Astrocyte (in vitro differentiated cells and primary cell): ENCODE results near the gene S100PBP. TPM values are rescaled to one million over a fixed set of nuclear protein-coding genes. Genes with fewer than 3 reads are reported as not detected.

Source experiments
- DNase-seq: peaks from one replicate; pipeline ENCODE4 v3.0.0-alpha.2; 2010; ENCODE audit warnings: low read depth
- FAIRE-seq: peaks from 2 replicates; lab custom pipeline; 2011; peaks lifted over from hg19 to GRCh38; lab: Jason Lieb, UNC
- H2AFZ ChIP-seq: 2 replicates; pipeline ENCODE4 v1.6.0; 2012; ENCODE audit warnings: low read depth, low read length, inconsistent platforms
- H3K27ac ChIP-seq: 2 replicates; pipeline ENCODE4 v1.5.1; 2011; ENCODE audit warnings: low read depth, low read length, inconsistent platforms
- H3K27me3 ChIP-seq: 2 replicates; pipeline ENCODE4 v1.6.0; 2011; ENCODE audit warnings: low read length, inconsistent platforms; ENCODE audit not compliant: insufficient read depth
- H3K36me3 ChIP-seq: 2 replicates; pipeline ENCODE4 v1.5.1; 2011; ENCODE audit warnings: low read length, inconsistent platforms; ENCODE audit not compliant: insufficient read depth
- H3K4me1 ChIP-seq: 2 replicates; pipeline ENCODE4 v1.5.1; 2011; ENCODE audit warnings: low read length, inconsistent platforms; ENCODE audit not compliant: insufficient read depth
- H3K4me2 ChIP-seq: 2 replicates; pipeline ENCODE4 v1.6.0; 2012; ENCODE audit warnings: low read length, inconsistent platforms
- H3K4me3 ChIP-seq: 2 replicates; pipeline ENCODE4 v1.5.1; 2011; ENCODE audit warnings: low read depth, mild to moderate bottlenecking, low read length, inconsistent platforms; ENCODE audit not compliant: insufficient read depth
- H3K79me2 ChIP-seq: 2 replicates; pipeline ENCODE4 v1.6.0; 2012; ENCODE audit warnings: mild to moderate bottlenecking, low read length, inconsistent platforms; ENCODE audit not compliant: insufficient read depth
- H3K9ac ChIP-seq: 2 replicates; pipeline ENCODE4 v1.6.0; 2012; ENCODE audit warnings: mild to moderate bottlenecking, low read length, inconsistent platforms
- H3K9me3 ChIP-seq: 2 replicates; pipeline ENCODE4 v1.5.1; 2012; ENCODE audit warnings: low read depth, mild to moderate bottlenecking, low read length, inconsistent platforms; ENCODE audit not compliant: insufficient read depth
- H4K20me1 ChIP-seq: 2 replicates; pipeline ENCODE4 v1.6.0; 2012; ENCODE audit warnings: low read length, inconsistent platforms; ENCODE audit not compliant: insufficient read depth
- H3K27ac Mint-ChIP-seq: one replicate; pipeline ENCODE4 v1.8.0; 2021; ENCODE audit warnings: mild to moderate bottlenecking, mixed read lengths; ENCODE audit not compliant: unreplicated experiment
- H3K27me3 Mint-ChIP-seq: one replicate; pipeline ENCODE4 v1.8.0; 2021; ENCODE audit warnings: low read depth, mixed read lengths; ENCODE audit not compliant: unreplicated experiment
- H3K36me3 Mint-ChIP-seq: one replicate; pipeline ENCODE4 v1.8.0; 2021; ENCODE audit warnings: low read depth, mixed read lengths; ENCODE audit not compliant: unreplicated experiment
- H3K4me1 Mint-ChIP-seq: one replicate; pipeline ENCODE4 v1.8.0; 2021; ENCODE audit warnings: low read depth, mixed read lengths; ENCODE audit not compliant: unreplicated experiment
- H3K4me3 Mint-ChIP-seq: one replicate; pipeline ENCODE4 v1.8.0; 2021; ENCODE audit warnings: mild to moderate bottlenecking, moderate library complexity, mixed read lengths; ENCODE audit not compliant: unreplicated experiment
- H3K9me3 Mint-ChIP-seq: one replicate; pipeline ENCODE4 v1.8.0; 2021; ENCODE audit warnings: mild to moderate bottlenecking, mixed read lengths; ENCODE audit not compliant: unreplicated experiment
- CTCF ChIP-seq: IDR thresholded peaks from 2 replicates; pipeline ENCODE4 v1.5.1; 2011; ENCODE audit warnings: low read depth, mild to moderate bottlenecking, inconsistent platforms, low read length, moderate library complexity; ENCODE audit not compliant: insufficient read depth
- EZH2 ChIP-seq: IDR thresholded peaks from 2 replicates; pipeline ENCODE4 v1.6.1; 2012; ENCODE audit warnings: mild to moderate bottlenecking, low read length, inconsistent platforms; ENCODE audit not compliant: insufficient read depth
- total RNA-seq: library from RNA; stranded (reverse); gene quantifications from 2 replicates; pipeline ENCODE4 v1.2.1, GENCODE V29; 2021

Gene S100PBP
- total RNA-seq, 1 donor from 2014 or later = 40.3 TPM

GRCh38 chr1:32775640-32776337 is 41.7 kb upstream of the S100PBP start:
- H3K27me3 ChIP-seq = no peaks in the 10 kb centered on the region
- peak overlapping the region; percentile 34 for H3K4me3 Mint-ChIP-seq
- H3K4me1 Mint-ChIP-seq = peaks cover 28% of the 10 kb centered on the region
- peak overlapping the region; percentile 37 for H3K4me2 ChIP-seq
- H4K20me1 ChIP-seq = peaks cover 25% of the 10 kb centered on the region
- H3K79me2 ChIP-seq = no peaks in the 10 kb centered on the region
- H3K4me1 ChIP-seq = peaks cover 14% of the 10 kb centered on the region
- FAIRE-seq (no peak), DNase-seq (peak; percentile 80)
- no peaks in the 10 kb centered on the region for H3K9me3 Mint-ChIP-seq
- peaks cover 41% of the 10 kb centered on the region for H3K36me3 ChIP-seq
- H3K9me3 ChIP-seq = no peaks in the 10 kb centered on the region
- H2AFZ ChIP-seq = no peak overlapping the region
- no peaks in the 10 kb centered on the region for H3K27me3 Mint-ChIP-seq
- H3K9ac ChIP-seq = peak overlapping the region; percentile 2
- peak overlapping the region; percentile 46 for H3K27ac ChIP-seq
- no peak overlapping the region for H3K4me3 ChIP-seq
- peak overlapping the region; percentile 85 for H3K27ac Mint-ChIP-seq
- H3K36me3 Mint-ChIP-seq = peaks cover 30% of the 10 kb centered on the region
- TF ChIP-seq EZH2 (no peak), CTCF (no peak)

DNA sequence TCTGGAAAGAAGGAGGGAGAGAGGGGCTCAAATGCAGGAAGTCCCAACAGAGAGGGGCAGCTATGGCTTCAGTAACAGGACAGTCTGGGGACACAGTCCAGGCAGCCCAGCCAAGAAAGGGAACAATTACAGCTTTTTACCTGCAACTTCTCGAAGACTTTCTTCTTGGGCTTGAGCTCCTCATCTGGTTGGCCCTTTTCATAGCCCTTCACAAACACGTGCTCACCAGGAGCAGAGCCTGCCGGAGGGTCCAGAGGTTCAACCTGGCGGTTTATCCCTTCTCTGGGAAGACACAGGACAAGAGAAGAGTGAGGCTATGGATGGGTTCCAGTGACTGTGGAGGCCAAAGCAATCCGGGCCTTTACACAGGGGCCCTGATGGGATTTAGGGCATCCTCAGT is 38.2 kb upstream of the S100PBP start:
- H3K4me2 ChIP-seq = no peak overlapping the region
- no peaks in the 10 kb centered on the region for H3K79me2 ChIP-seq
- no peaks in the 10 kb centered on the region for H3K9me3 ChIP-seq
- Mint-ChIP-seq H3K27ac (no peak overlapping the region), H3K27me3 (no peaks in the 10 kb centered on the region), H3K4me1 (peaks cover 16% of the 10 kb centered on the region), H3K36me3 (peaks cover 33% of the 10 kb centered on the region), H3K9me3 (no peaks in the 10 kb centered on the region), H3K4me3 (no peak overlapping the region)
- no peak overlapping the region for H3K27ac ChIP-seq
- no peak overlapping the region for H2AFZ ChIP-seq
- H3K27me3 ChIP-seq = no peaks in the 10 kb centered on the region
- H3K4me1 ChIP-seq = peaks cover 19% of the 10 kb centered on the region
- H3K4me3 ChIP-seq = no peak overlapping the region
- H3K36me3 ChIP-seq = peaks cover 66% of the 10 kb centered on the region
- H4K20me1 ChIP-seq = peaks cover 15% of the 10 kb centered on the region
- DNase-seq = no peak
- TF ChIP-seq EZH2 (no peak), CTCF (no peak)
- FAIRE-seq = no peak
- H3K9ac ChIP-seq = no peak overlapping the region

DNA sequence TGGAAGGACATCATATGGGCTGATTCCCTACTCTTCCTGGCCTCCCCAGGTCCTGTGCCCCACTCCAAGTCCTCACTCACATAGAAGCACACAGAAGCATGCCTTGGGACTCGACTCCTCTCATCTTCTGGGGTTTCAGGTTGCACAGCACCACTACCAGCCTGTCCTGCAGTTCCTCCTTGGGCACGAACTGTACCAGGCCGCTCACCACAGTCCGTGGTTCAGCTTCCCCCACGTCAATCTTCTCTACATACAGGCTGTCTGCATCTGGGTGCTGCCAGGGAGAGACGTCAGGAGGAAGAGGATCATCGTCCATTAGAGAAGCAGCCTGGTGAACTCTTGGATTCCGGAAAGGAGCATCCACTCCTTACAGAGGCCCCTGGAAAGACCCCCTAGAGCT is 37.4 kb upstream of the S100PBP start:
- peaks cover 18% of the 10 kb centered on the region for H3K4me1 ChIP-seq
- Mint-ChIP-seq H3K36me3 (peaks cover 35% of the 10 kb centered on the region), H3K9me3 (no peaks in the 10 kb centered on the region), H3K4me1 (peaks cover 10% of the 10 kb centered on the region), H3K27me3 (no peaks in the 10 kb centered on the region), H3K4me3 (no peak overlapping the region), H3K27ac (peak overlapping the region; percentile 77)
- no peaks in the 10 kb centered on the region for H3K79me2 ChIP-seq
- H3K4me3 ChIP-seq = no peak overlapping the region
- H3K9me3 ChIP-seq = no peaks in the 10 kb centered on the region
- no peak overlapping the region for H3K4me2 ChIP-seq
- FAIRE-seq (no peak), DNase-seq (no peak)
- no peaks in the 10 kb centered on the region for H3K27me3 ChIP-seq
- peaks cover 66% of the 10 kb centered on the region for H3K36me3 ChIP-seq
- no peak for TF ChIP-seq EZH2
- no peak for TF ChIP-seq CTCF
- H3K27ac ChIP-seq = no peak overlapping the region
- no peak overlapping the region for H2AFZ ChIP-seq
- no peak overlapping the region for H3K9ac ChIP-seq
- H4K20me1 ChIP-seq = peaks cover 15% of the 10 kb centered on the region
